SK-N-MC (cell line): ENCODE measurements around the gene TPO.

Source experiments
- EZH2 ChIP-seq: fragments of 200-600 bp; sonication (generic); IDR thresholded peaks from one replicate; pipeline ENCODE4 v1.6.1; 2017; ENCODE audit warnings: antibody characterized with exemption
- POLR2AphosphoS5 ChIP-seq: IDR thresholded peaks from 2 replicates; pipeline ENCODE4 v1.6.1; 2012; ENCODE audit warnings: mild to moderate bottlenecking, low read depth, low read length, borderline replicate concordance

DNA sequence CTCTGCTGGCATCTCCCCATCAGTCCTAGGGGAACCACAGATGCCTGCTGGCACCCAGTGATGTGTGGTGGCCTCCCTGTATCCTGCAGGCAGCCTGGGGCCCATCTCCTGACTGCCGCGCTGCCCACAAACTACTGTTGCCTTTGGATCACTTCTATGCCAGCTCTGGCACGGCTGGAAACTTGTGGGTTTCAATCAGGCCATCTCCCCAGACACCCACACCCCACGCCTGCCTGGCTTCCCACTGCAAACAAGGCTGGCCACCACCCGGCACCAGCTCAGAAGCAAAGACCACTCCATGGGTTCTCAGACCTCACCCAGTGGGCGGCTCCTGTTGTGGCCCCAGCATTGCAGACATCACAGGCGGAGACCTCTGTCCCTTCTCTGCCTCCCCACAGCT, 15.1 kb upstream of the TPO start:
- no peak for TF ChIP-seq EZH2
- TF ChIP-seq POLR2AphosphoS5: no peak
